Tibial nerve (tissue), 4 donors: Measurements from ENCODE around the gene EML1. TPM values are rescaled to one million over a fixed set of nuclear protein-coding genes. Genes with fewer than 3 reads are reported as not detected.

Experiments used
- DNase-seq, 2 donors: peaks; one replicate each; pipeline ENCODE4 v3.0.0-alpha.2; 2019; ENCODE audit warnings: low spot score in 2 of 2
- H3K27ac ChIP-seq, 4 donors: fragments of 200-600 bp; sonication (generic) in 3 of 4; one replicate each; pipeline ENCODE4 v1.5.1; 2017 to 2019; ENCODE audit warnings: mild to moderate bottlenecking in 1 of 4
- H3K27me3 ChIP-seq, 2 donors: fragments of 200-600 bp; sonication (generic) in 1 of 2; one replicate each; pipeline versions ENCODE4 v1.5.1 to v1.6.0; 2017 to 2019
- H3K36me3 ChIP-seq, 3 donors: fragments of 200-600 bp; sonication (generic); one replicate each; pipeline ENCODE4 v1.5.1; 2018 to 2019
- H3K4me1 ChIP-seq, 4 donors: fragments of 200-600 bp; sonication (generic) in 3 of 4; one replicate each; pipeline ENCODE4 v1.5.1; 2017 to 2019
- H3K4me3 ChIP-seq, 4 donors: fragments of 200-600 bp; sonication (generic) in 3 of 4; one replicate each; pipeline ENCODE4 v1.5.1; 2017 to 2019; ENCODE audit warnings: mild to moderate bottlenecking in 1 of 4, moderate library complexity in 1 of 4
- H3K9me3 ChIP-seq, 4 donors: fragments of 200-600 bp; sonication (generic) in 3 of 4; one replicate each; pipeline ENCODE4 v1.5.1; 2017 to 2019
- CTCF ChIP-seq, 5 experiments: fragments of 200-600 bp in 3 of 5; fragments of 450-650 bp in 2 of 5; sonication (generic) in 3 of 5; IDR thresholded peaks; one replicate each; pipeline ENCODE4 v1.5.1; 2016 to 2019; ENCODE audit warnings: antibody characterized with exemption in 5 of 5, mild to moderate bottlenecking in 3 of 5, moderate library complexity in 2 of 5
- EP300 ChIP-seq, 2 donors: sonication (generic); formaldehyde crosslinking; IDR thresholded peaks; one replicate each; pipeline ENCODE4 v1.6.1; 2017; ENCODE audit warnings: antibody characterized with exemption in 2 of 2, mild to moderate bottlenecking in 1 of 2
- POLR2A ChIP-seq, 2 donors: fragments of 450-650 bp; IDR thresholded peaks; one replicate each; pipeline ENCODE4 v1.6.1; 2017; ENCODE audit warnings: antibody characterized with exemption in 2 of 2, mild to moderate bottlenecking in 2 of 2, moderate library complexity in 2 of 2
- WGBS, 2 donors: methylation state at CpG; one replicate each; pipeline ENCODE4 v1.1.5; 2018; 5-methylcytosine and 5-hydroxymethylcytosine counted together
- total RNA-seq, 4 donors: library from RNA; depleted of rRNA; stranded (reverse); fragments of >200 nt; gene quantifications; one replicate each; pipeline ENCODE4 v1.1.0, GENCODE V29; 2016

Gene EML1
- total RNA-seq, 4 donors from 2014 or later, result 32.4 to 82.8 (median 55.2) TPM

DNA sequence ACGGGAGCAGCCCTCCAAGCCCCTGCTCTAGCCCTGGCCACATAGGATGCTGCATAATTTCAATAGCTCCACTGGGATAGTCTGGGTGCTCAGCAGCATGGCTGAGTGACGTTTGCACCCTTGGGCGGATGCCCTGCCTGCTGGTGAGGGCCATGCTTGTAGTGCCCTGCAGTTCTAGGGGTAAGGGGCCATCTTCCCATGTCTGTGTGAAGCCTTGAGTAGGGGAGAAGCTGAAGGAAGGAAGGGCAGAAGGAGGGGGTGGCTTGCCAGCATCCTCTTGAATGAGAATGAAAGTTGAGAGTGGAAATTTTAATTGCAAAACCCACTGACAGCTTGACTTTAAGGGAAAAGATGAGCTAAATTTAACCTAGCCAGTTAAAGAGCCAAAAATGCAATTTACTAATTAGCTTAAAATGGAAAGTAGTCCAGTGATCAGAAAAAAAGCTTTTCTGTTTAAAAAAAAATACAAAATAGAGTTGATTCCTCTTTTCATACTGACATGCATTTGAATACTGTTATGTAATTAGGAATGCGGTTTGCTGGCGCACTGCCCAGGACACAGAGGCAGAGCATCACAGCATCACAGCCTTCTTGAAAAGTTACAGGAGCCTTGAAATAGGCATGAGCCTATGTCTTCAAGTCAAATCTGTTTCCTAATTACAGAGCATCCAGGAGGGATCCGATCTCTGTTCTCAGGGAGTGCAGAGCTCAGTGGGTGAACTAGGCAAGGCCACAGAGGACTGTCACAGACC lies 18.5 kb upstream of the EML1 start:
- Histone ChIP-seq H3K9me3 (peaks cover 0 to 18% (median 5%) of the 10 kb centered on the region in 4 donors), H3K4me1 (peaks cover 0 to 15% (median 4%) of the 10 kb centered on the region in 4 donors), H3K36me3 (no peaks in the 10 kb centered on the region), H3K27me3 (no peaks in the 10 kb centered on the region), H3K4me3 (no peak overlapping the region), H3K27ac (no peak overlapping the region)
- TF ChIP-seq CTCF (IDR thresholded peaks at IDR 0.05) (no peak), POLR2A (IDR thresholded peaks at IDR 0.05) (no peak), EP300 (IDR thresholded peaks at IDR 0.05) (no peak)
- 27 to 33% methylated on average over 6 of the region's 6 CpGs for WGBS, 2 donors
- DNase-seq, result peak in 1 of 2 donors; percentile 69

GRCh38 chr14:99775351-99775750 lies 17.9 kb upstream of the EML1 start:
- no peaks in the 10 kb centered on the region for H3K27me3 ChIP-seq
- DNase-seq, result no peak
- no peak overlapping the region for H3K27ac ChIP-seq

DNA sequence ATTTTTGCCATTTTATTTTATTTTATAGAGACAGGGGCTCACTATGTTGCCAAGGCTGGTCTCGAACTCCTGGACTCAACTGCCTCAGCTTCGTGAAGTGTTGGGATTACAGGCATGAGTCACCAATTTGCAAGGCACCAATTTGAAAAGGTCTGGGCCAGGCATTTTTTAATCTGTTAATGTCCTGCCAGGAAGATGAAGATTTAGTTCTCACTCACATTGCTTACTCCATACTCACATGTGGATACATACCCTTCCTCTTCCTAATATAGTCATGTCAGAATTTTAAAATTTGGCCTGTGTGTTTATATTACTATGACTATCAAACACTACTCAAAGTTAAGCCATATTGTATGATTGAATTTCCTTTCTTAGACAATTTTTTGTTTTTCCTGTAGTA lies 15.3 kb upstream of the EML1 start:
- no peaks in the 10 kb centered on the region for H3K27me3 ChIP-seq
- H3K4me3 ChIP-seq, result no peak overlapping the region
- 87 to 88% methylated on average over 2 of the region's 2 CpGs for WGBS, 2 donors
- H3K4me1 ChIP-seq, result peaks cover 0 to 15% (median 4%) of the 10 kb centered on the region in 4 donors
- H3K27ac ChIP-seq, result no peak overlapping the region
- no peak for TF ChIP-seq POLR2A (IDR thresholded peaks at IDR 0.05)
- no peak for TF ChIP-seq EP300 (IDR thresholded peaks at IDR 0.05)
- TF ChIP-seq CTCF (IDR thresholded peaks at IDR 0.05), result no peak
- H3K36me3 ChIP-seq, result no peaks in the 10 kb centered on the region
- DNase-seq, result no peak
- H3K9me3 ChIP-seq, result peaks cover 0 to 20% (median 5%) of the 10 kb centered on the region in 4 donors

More at GRCh38 chr14:99775351-99775750, 17.9 kb upstream of the EML1 start:
- Histone ChIP-seq H3K4me1 (peaks cover 0 to 15% (median 4%) of the 10 kb centered on the region in 4 donors), H3K36me3 (no peaks in the 10 kb centered on the region), H3K9me3 (peaks cover 0 to 20% (median 5%) of the 10 kb centered on the region in 4 donors), H3K4me3 (no peak overlapping the region)
- TF ChIP-seq EP300 (IDR thresholded peaks at IDR 0.05) (no peak), POLR2A (IDR thresholded peaks at IDR 0.05) (no peak), CTCF (IDR thresholded peaks at IDR 0.05) (no peak)
- 63 to 81% methylated on average over 9 of the region's 9 CpGs for WGBS, 2 donors

DNA sequence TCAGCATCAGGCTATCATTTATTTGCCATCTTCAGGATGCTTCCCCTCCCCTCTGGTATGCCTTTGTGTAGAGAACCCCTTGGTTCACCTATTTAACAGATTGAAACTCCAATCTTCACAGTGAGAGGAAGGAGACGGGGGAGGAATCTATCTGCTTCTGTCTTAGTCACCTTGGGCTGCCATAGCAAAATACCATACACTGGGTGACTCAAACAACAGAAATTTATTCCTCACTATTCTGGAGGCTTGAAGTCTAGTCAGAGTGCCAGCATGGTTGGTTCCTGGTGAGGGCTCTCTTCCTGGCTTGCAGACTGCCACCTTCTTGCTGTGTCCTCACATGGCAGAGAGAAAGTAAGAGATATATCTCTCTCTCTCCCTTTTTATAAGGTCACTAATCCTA lies 13.5 kb upstream of the EML1 start:
- Histone ChIP-seq H3K9me3 (peaks cover 0 to 20% (median 5%) of the 10 kb centered on the region in 4 donors), H3K27me3 (no peaks in the 10 kb centered on the region), H3K4me3 (no peak overlapping the region), H3K27ac (no peak overlapping the region), H3K36me3 (no peaks in the 10 kb centered on the region), H3K4me1 (peaks cover 0 to 4% (median under 1%) of the 10 kb centered on the region in 4 donors)
- 93 to 94% methylated on average over 1 of the region's 1 CpG for whole genome bisulfite sequencing, 2 donors
- no peak for DNase-seq
- no peak for TF ChIP-seq POLR2A (IDR thresholded peaks at IDR 0.05)
- TF ChIP-seq EP300 (IDR thresholded peaks at IDR 0.05), result no peak
- no peak for TF ChIP-seq CTCF (IDR thresholded peaks at IDR 0.05)

DNA sequence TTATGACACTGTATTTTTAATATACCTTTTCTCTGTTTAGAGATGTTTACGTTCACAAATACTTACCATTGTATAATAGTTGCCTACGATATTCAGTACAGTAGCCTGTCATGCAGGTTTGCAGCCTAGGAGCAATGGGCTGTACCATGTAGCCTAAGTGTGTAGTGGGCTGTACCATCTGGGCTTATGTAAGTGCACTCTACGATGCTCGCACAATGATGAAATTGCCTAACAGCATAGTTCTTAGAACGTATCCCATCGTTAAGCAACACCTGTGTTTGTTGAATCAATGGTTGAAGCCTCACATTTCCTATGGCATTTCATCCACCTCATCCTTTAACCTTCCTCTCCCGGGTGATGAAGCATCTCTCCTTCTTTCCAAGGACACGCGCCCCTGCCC lies 12.5 kb upstream of the EML1 start:
- WGBS, 2 donors, result 94% methylated on average over 9 of the region's 9 CpGs
- H3K4me1 ChIP-seq, result no peaks in the 10 kb centered on the region
- no peak for TF ChIP-seq CTCF (IDR thresholded peaks at IDR 0.05)
- H3K27ac ChIP-seq, result no peak overlapping the region
- peaks cover 0 to 20% (median 5%) of the 10 kb centered on the region in 4 donors for H3K9me3 ChIP-seq
- no peaks in the 10 kb centered on the region for H3K36me3 ChIP-seq
- no peaks in the 10 kb centered on the region for H3K27me3 ChIP-seq
- no peak overlapping the region for H3K4me3 ChIP-seq
- no peak for DNase-seq
